Measurements from ENCODE around the gene SLC25A3.
A peak's percentile ranks its signal among the peaks of the same experiment; 100 is the strongest.
"Not testable (repeated sequence)": the region's sequence is repeated elsewhere in the genome, so short reads cannot be mapped to it uniquely, and the experiment has no call there.

The SLC25A3 gene

GRCh38 chr12:98593351-98594049 is at the start of gene SLC25A3:
SLC25A3 (plus strand) TSS chr12:98593686; CDS start chr12:98593979, 293 bp downstream.
- peak; percentile 97 for DNase-seq

- DNase-seq, result no peak
Observed at GRCh38 chr12:98543701-98544100, 49.8 kb upstream of the SLC25A3 start.

DNA sequence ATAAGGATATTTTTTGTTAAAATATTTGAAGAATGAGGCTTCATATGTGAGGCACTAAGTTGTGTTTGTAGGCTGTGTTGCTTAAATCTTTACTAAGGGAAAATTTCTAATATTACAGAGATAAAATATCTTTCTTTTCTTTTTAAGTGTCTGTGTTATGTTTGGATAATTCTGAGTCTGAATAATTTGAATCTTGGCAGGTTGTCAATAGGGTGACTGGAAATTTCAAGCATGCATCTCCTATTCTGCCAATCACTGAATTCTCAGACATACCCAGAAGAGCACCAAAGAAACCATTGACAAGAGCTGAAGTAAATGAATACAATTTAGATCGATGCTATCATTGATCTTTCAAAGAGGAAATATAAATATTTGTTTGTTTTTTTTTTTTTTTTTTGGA is 48.7 kb upstream of the SLC25A3 start:
- DNase-seq, result no peak

- DNase-seq, result no peak
Observed at GRCh38 chr12:98549371-98550110, 43.9 kb upstream of the SLC25A3 start.

GRCh38 chr12:98551787-98552186 is 41.7 kb upstream of the SLC25A3 start:
- DNase-seq, result no peak

DNA sequence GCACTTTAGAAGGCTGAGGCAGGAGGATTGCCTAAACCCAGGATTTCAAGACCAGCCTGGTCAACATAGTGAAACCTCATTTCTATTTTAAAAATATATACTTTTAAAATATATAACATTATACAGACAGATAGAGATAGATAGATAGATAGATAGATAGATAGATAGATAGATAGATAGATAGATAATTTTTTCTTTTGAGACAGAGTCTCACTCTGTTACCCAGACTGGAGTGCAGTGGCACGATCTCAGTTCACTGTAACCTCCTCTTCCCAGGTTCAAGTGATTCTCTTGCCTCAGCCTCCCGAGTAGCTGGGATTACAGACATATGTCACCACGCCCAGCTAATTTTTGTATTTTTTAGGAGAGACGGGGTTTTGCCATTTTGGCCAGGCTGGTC is 35.4 kb upstream of the SLC25A3 start:
- not testable (repeated sequence) for DNase-seq

DNA sequence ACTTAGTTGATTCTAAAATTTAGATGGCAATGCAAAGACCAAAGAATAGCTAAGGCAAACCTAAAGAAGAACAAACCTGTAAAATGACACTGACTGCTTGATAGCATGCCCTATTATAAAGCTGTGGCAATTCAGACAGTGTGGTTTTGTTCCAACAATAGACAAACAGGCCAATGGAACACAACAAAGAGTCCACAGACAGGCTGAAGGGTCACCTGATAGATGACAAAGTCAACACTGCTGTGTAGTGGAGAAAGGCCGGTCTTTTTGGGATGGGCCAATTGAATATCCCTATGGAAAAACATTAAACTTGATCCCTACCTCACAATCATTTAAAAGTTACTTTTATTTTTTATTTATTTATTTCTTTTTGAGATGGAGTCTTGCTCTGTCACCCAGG is 33.8 kb upstream of the SLC25A3 start:
- no peak for DNase-seq

- no peak for DNase-seq
Observed at GRCh38 chr12:98561846-98562245, 31.6 kb upstream of the SLC25A3 start.

DNA sequence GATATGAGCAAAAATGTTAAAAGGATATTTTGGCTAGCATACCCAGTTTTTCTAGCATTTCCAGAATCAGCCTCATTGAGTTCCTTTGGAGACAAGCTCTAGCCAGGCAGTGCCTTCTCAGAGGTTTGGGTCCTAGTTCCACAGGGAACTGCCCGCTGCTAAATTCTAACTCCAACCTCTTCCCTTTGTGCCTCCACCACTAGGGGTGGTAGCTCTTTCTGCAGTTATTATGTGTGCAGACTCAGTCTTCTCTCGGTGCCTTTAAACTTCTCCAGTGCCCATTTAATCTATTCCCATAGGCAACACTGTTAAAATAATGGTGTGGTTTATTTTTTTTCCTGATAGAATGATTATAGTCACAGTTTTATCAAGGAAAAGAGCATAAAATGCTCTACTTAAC is 21.5 kb upstream of the SLC25A3 start:
- no peak for DNase-seq

- no peak for DNase-seq
Observed at GRCh38 chr12:98574110-98574509, 19.4 kb upstream of the SLC25A3 start.

GRCh38 chr12:98575013-98575412 is 18.5 kb upstream of the SLC25A3 start:
- DNase-seq, result no peak

- DNase-seq, result not testable (repeated sequence)
Observed at GRCh38 chr12:98576795-98577194, 16.7 kb upstream of the SLC25A3 start.

DNA sequence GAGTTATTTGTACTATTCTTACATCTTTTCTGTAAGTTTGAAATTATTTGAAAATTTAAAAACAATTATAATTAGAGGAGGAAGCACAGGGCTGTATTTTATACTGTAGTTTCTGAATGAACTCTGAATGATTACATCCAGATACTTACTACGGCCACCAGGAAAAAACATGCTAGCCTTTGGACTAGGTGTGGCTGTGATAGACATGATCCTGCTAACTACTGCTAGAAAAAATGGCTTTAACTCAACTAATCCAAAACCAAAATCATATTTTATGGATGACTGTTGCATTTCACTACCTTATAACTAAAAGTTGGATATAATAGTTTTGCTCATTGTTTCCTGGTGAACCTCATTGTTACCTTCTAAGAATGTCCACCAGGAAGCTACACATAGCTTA is 15.1 kb upstream of the SLC25A3 start:
- no peak for DNase-seq

DNA sequence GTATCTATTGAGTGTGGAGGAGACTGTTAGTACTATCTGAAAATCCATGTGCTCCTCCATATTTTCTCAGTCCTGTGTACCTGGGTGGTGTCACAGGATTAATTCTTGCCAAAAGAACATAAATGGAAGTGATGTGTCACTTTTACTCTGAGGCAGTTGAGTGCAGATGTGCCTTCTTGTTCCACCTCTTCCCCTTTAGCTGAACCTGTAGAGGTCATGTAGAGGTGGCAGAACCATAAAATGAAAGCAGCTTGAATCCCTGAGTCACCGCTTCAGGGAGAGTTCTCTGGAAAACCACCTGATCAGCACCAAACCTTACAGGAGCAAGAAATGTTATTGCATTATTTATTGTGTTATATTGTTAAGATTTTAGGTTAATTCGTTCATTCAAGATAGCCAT is 14.7 kb upstream of the SLC25A3 start:
- no peak for DNase-seq

DNA sequence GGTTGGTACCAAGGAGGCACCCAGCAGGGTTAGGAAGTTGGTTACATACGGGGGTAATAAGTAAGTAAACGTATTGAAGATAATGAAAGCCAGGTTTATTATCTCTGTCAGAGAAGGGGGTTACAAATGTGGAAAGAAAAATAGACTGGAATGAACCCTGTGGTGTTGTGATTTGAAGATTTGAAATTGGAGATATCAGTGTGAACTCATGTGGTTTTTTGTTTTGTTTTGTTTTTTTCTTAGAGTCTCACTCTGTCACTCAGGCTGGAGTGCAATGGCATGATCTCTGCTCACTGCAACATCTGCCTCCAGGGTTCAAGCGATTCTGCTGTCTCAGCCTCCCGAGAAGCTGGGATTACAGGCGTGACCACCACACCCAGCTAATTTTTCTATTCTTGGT is 14.1 kb upstream of the SLC25A3 start:
- DNase-seq, result no peak

DNA sequence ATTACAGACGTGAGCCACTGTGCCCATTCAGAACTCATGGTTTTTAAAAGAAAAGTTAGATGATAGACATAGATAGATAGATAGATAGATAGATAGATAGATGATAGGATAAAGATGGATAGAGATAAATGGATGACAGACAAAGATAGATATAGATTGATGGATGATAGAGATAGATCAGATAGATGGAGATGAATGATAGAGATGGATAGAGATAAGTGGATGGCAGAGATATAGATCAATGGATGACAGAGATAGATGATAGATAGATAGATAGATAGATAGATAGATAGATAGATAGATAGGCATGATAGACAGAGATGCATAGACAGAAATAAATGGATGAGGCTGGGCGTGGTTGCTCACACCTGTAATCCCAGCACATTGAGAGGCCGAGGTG is 13.7 kb upstream of the SLC25A3 start:
- no peak for DNase-seq

GRCh38 chr12:98580695-98581094 is 12.8 kb upstream of the SLC25A3 start:
- no peak for DNase-seq

DNA sequence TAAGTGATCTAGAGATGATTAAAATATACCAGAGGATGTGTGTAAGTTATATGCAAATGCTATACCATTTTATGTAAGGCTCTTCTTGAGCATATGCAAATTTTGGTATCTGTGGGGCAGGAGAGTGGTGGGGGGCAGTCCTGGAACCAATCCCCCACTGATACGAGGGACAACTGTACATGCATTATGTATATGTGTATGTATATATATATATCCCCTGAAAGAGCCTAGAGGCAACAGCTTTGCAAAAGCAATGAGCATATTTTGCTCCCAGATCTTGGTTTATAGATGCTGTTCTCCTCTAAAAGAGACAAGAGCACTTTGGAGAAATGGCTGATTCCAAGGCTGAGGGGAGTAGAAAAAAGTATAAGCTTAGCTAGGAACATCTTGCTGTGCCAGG is 12.4 kb upstream of the SLC25A3 start:
- DNase-seq, result no peak

DNA sequence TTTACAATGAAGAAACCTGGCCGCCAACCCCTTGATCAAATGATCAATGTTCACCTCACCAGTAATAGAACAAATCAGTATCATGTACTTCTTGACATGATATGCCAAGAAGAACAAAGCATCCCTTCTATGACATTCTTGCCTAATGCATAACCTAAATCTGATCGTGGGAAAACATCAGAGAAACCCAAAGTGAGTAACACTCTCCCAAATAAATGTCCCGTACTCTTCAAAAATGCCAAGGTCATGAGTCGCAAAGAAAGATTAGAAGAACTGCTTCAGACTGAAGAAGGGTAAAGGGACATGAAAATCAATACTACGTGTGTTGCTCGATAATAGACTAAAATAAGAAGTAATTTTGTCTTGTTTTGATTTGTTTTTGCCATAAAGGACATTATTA is 11.4 kb upstream of the SLC25A3 start:
- no peak for DNase-seq

DNA sequence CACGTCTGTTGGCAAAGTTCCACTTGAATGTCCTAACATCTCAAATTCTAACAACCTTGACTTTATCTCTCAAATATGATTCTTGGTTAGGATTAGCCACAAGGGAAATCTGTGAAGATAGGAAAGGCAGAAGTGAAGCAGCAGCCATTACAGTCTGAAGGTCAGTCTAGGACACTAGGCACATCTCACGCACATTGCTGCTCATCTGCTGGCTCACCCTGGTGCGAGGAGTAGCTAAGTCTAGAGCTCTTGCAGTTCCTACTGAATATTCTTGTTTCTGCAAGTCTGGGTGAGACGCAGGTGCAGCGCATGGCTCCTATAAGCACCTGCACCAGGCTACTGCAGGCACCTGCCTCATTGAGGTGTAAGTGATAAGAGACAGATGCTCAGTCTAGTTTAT is 6.4 kb upstream of the SLC25A3 start:
- no peak for DNase-seq

GRCh38 chr12:98591209-98591608 is 2.3 kb upstream of the SLC25A3 start:
- DNase-seq, result no peak

- DNase-seq, result no peak
Observed at GRCh38 chr12:98592825-98593322, 612 bp upstream of the SLC25A3 start.

DNA sequence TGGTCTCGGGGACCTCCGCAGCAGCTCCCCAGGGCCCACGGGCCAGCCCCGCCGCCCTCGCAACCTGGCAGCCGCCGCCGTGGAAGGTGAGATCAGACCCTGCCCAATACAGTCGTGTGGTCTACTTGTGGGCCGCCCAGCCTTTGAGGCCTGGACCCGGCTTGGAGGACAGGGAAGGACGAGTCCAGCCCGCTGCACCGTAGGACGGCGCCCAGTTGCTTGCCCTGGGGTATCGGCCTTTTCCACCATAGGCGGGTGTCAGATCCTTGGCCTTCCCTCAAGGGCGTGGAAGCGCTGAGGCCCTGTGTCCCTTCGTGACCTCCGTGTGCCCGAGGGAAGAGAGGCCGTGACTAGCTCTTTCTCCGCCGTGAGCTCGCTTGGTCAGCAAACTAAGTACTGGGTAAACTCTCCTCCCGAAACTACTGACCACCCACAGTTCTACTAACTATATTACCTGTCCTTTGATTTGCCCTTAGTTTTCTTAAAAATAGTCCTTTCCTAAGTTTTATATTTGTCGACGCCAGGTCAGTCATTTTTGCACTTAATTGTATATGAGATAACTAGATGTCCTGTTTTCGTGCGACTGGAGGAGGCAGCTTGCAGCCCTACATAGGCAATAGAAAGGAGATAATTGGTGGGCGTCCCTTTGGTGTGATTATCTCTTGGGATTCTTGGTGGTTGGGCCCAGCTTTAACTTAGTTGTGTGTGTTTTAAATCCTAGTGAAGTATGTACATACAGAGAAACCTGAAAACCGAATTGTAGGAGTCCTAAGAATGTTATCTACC is 757 bp downstream of the SLC25A3 start:
- DNase-seq, result peak; percentile 14
